Caco-2 (cell line): ENCODE data around the gene SHOC2. TPM values are rescaled to one million over a fixed set of nuclear protein-coding genes. Genes with fewer than 3 reads are reported as not detected.

Experiments
- BruUV-seq: library from RNA; stranded (reverse); fragments of 400-500 nt; replicated peaks from 2 replicates; lab custom pipeline; 2021; lab: Mats Ljungman, UMichigan
- CTCF ChIA-PET: fragments of 300-600 bp; sonication (Branson Sonifier 250); formaldehyde crosslinking; loops from one replicate; lab custom pipeline; 2022; ENCODE audit warnings: antibody characterized with exemption; lab: Charles Lee
- POLR2A ChIA-PET: fragments of 300-600 bp; sonication (Branson Sonifier 250); formaldehyde crosslinking; loops from one replicate; lab custom pipeline; 2022; ENCODE audit warnings: antibody characterized with exemption; lab: Charles Lee
- DNase-seq, 2 experiments: peaks; one replicate each; pipeline versions ENCODE4 v3.0.0 to v3.0.0-alpha.2; 2020 to 2022
- H3K27me3 ChIP-seq: replicated peaks from 2 replicates; pipeline ENCODE4 v1.6.0; 2011; ENCODE audit warnings: low read length; ENCODE audit not compliant: control insufficient read depth, insufficient read depth
- H3K36me3 ChIP-seq: 2 replicates; pipeline ENCODE4 v1.5.1; 2011; ENCODE audit warnings: low read length; ENCODE audit not compliant: control insufficient read depth, insufficient read depth
- H3K4me1 ChIP-seq: fragments of 250-450 bp; sonication (Bioruptor Pico); 2 replicates; pipeline ENCODE4 v1.5.1; 2020; ENCODE audit warnings: mild to moderate bottlenecking
- H3K4me3 ChIP-seq: 2 replicates; pipeline ENCODE4 v1.5.1; 2011; ENCODE audit warnings: low read depth, mild to moderate bottlenecking, control low read depth, low read length
- H3K9me3 ChIP-seq: fragments of 250-450 bp; sonication (Bioruptor Pico); 2 replicates; pipeline ENCODE4 v1.5.1; 2020; ENCODE audit warnings: mild to moderate bottlenecking, moderate library complexity
- H3K27ac Mint-ChIP-seq: one replicate; pipeline ENCODE4 v1.8.0; 2022; ENCODE audit warnings: mixed read lengths; ENCODE audit not compliant: unreplicated experiment
- H3K27me3 Mint-ChIP-seq: one replicate; pipeline ENCODE4 v1.8.0; 2022; ENCODE audit warnings: mixed read lengths; ENCODE audit not compliant: insufficient read depth, unreplicated experiment
- H3K36me3 Mint-ChIP-seq: one replicate; pipeline ENCODE4 v1.8.0; 2022; ENCODE audit warnings: mild to moderate bottlenecking, mixed read lengths; ENCODE audit not compliant: insufficient read depth, unreplicated experiment
- H3K4me1 Mint-ChIP-seq: one replicate; pipeline ENCODE4 v1.8.0; 2022; ENCODE audit warnings: low read depth, mixed read lengths; ENCODE audit not compliant: unreplicated experiment
- H3K4me3 Mint-ChIP-seq: one replicate; pipeline ENCODE4 v1.8.0; 2022; ENCODE audit warnings: mild to moderate bottlenecking, moderate library complexity, mixed read lengths; ENCODE audit not compliant: unreplicated experiment
- H3K9me3 Mint-ChIP-seq: one replicate; pipeline ENCODE4 v1.8.0; 2022; ENCODE audit warnings: mixed read lengths; ENCODE audit not compliant: unreplicated experiment
- intact Hi-C: fragments of 100-400 bp; cut with micrococcal nuclease; formaldehyde crosslinking; loops from one replicate; pipeline ENCODE4 v1.10.0; 2022; ENCODE audit not compliant: unreplicated experiment
- total RNA-seq: library from RNA; stranded (reverse); gene quantifications from 2 replicates; pipeline ENCODE4 v1.2.3, GENCODE V29; 2022
- TF ChIP-seq, protein P1 (sequence below), 2 experiments: fragments of 200-600 bp in 1 of 2; IDR thresholded peaks; 1 replicate in 1 of 2; 2 replicates in 1 of 2; pipeline versions ENCODE4 v1.5.1 to v1.8.0; 2011 to 2022; ENCODE audit warnings: antibody characterized with exemption in 1 of 2, control low read depth in 1 of 2, inconsistent platforms in 1 of 2, low read depth in 1 of 2, low read length in 1 of 2, mild to moderate bottlenecking in 1 of 2, moderate library complexity in 1 of 2; ENCODE audit not compliant: insufficient read depth in 1 of 2, severe bottlenecking in 1 of 2, unreplicated experiment in 1 of 2

SHOC2 gene
- total RNA-seq, 1 experiment from 2014 or later, result 38.5 TPM

- Mint-ChIP-seq H3K27ac (peak overlapping the region; percentile 100), H3K9me3 (no peaks in the 10 kb centered on the region), H3K4me1 (peaks cover 15% of the 10 kb centered on the region), H3K36me3 (peaks cover 13% of the 10 kb centered on the region), H3K4me3 (peak overlapping the region; percentile 79), H3K27me3 (no peaks in the 10 kb centered on the region)
- intact Hi-C loops, result loop anchor here (1.0 to 10.0 kb wide), 3 partner anchors 16 to 613 kb away; partner anchors contain the start of gene SMNDC1
- Histone ChIP-seq H3K36me3 (no peaks in the 10 kb centered on the region), H3K9me3 (no peaks in the 10 kb centered on the region), H3K27me3 (no peaks in the 10 kb centered on the region), H3K4me1 (peaks cover 12% of the 10 kb centered on the region; the same call in 1 of the 2 replicates), H3K4me3 (peak overlapping the region; percentile 67)
- peak; percentile 97 to 98 for DNase-seq
- no TSS peak for BruUV-seq
- ChIA-PET POLR2A (interaction anchor here (0.6 to 1.8 kb wide), 15 partner anchors 8 to 613 kb away, joined by 3 to 17 read pairs (median 6); partner anchors contain the start of genes PDCD4 and SMNDC1), CTCF (interaction anchor here (1.0 to 2.2 kb wide), 8 partner anchors 8 to 172 kb away, joined by 3 to 14 read pairs (median 4); no protein-coding TSS in a partner anchor)
- TF ChIP-seq, protein P1, sequence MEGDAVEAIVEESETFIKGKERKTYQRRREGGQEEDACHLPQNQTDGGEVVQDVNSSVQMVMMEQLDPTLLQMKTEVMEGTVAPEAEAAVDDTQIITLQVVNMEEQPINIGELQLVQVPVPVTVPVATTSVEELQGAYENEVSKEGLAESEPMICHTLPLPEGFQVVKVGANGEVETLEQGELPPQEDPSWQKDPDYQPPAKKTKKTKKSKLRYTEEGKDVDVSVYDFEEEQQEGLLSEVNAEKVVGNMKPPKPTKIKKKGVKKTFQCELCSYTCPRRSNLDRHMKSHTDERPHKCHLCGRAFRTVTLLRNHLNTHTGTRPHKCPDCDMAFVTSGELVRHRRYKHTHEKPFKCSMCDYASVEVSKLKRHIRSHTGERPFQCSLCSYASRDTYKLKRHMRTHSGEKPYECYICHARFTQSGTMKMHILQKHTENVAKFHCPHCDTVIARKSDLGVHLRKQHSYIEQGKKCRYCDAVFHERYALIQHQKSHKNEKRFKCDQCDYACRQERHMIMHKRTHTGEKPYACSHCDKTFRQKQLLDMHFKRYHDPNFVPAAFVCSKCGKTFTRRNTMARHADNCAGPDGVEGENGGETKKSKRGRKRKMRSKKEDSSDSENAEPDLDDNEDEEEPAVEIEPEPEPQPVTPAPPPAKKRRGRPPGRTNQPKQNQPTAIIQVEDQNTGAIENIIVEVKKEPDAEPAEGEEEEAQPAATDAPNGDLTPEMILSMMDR (IDR thresholded peaks at IDR 0.05; ENCODE audit: insufficient read depth in 1 of 2, low read depth in 1 of 2, low read length in 1 of 2, severe bottlenecking in 1 of 2, unreplicated experiment in 1 of 2), result no peak
These were observed 1.1 kb upstream of the SHOC2 start for GRCh38 chr10:110918269-110918642.

GRCh38 chr10:110918643-110919348 is 608 bp upstream of the SHOC2 start, which contains the start of gene BBIP1:
Gene BBIP1, minus strand, starts transcription at chr10:110919180. Its CDS starts 1,023 bp downstream, at chr10:110918157.
- intact Hi-C loops, result loop anchor here (1.0 to 10.0 kb wide), 6 partner anchors 16 to 614 kb away; partner anchors contain the start of genes PDCD4 and SMNDC1
- ChIA-PET POLR2A (interaction anchor here (0.5 to 1.8 kb wide), 20 partner anchors 9 to 614 kb away, joined by 3 to 17 read pairs (median 6); partner anchors contain the start of genes PDCD4 and SMNDC1), CTCF (interaction anchor here (0.6 to 2.2 kb wide), 15 partner anchors 9 to 614 kb away, joined by 3 to 14 read pairs (median 4); partner anchors contain the start of genes PDCD4 and SMNDC1)
- H3K27me3 ChIP-seq, result no peaks in the 10 kb centered on the region
- H3K4me3 Mint-ChIP-seq, result peak within 1 kb of the TSS; percentile 79
- H3K9me3 ChIP-seq, result no peaks in the 10 kb centered on the region
- peak within 1 kb of the TSS; percentile 100 for H3K27ac Mint-ChIP-seq
- H3K4me1 ChIP-seq, result peaks cover 12% of the 10 kb centered on the region; the same call in 1 of the 2 replicates
- TF ChIP-seq, protein P1 (IDR thresholded peaks at IDR 0.05; ENCODE audit: insufficient read depth in 1 of 2, low read depth in 1 of 2, low read length in 1 of 2, severe bottlenecking in 1 of 2, unreplicated experiment in 1 of 2), result peak in 1 of 2 experiments; percentile 6
- DNase-seq, result no peak
- peaks cover 15% of the 10 kb centered on the region for H3K4me1 Mint-ChIP-seq
- peaks cover 13% of the 10 kb centered on the region for H3K36me3 Mint-ChIP-seq
- peak within 1 kb of the TSS; percentile 83 for H3K4me3 ChIP-seq
- no peaks in the 10 kb centered on the region for H3K36me3 ChIP-seq
- no peaks in the 10 kb centered on the region for H3K9me3 Mint-ChIP-seq
- no peaks in the 10 kb centered on the region for H3K27me3 Mint-ChIP-seq
- BruUV-seq, result no TSS peak
